Activated B cell treated with CpG ODN at 0.5 μM for 24 hours (primary cell): Measurements from ENCODE around the gene SLC35E1. TPM values are rescaled to one million over a fixed set of nuclear protein-coding genes. Genes with fewer than 3 reads are reported as not detected.

Experiments
- ATAC-seq: fragments of 200-7000 bp; cut with Tn5 transposase; one replicate; pipeline ENCODE4 v1.10.0; 2021; ENCODE audit warnings: low read depth, mild to moderate bottlenecking, moderate library complexity
- CTCF ChIA-PET: fragments of 350-600 bp; sonication (Branson Sonifier 250); formaldehyde crosslinking; loops from one replicate; lab custom pipeline; 2021; ENCODE audit warnings: antibody characterized with exemption; lab: Charles Lee
- POLR2A ChIA-PET: fragments of 350-600 bp; sonication (Branson Sonifier 250); formaldehyde crosslinking; loops from one replicate; lab custom pipeline; 2021; ENCODE audit warnings: antibody characterized with exemption; lab: Charles Lee
- DNase-seq: peaks from one replicate; pipeline ENCODE4 v3.0.0; 2022
- H3K27ac Mint-ChIP-seq: one replicate; pipeline ENCODE4 v1.8.0; 2020; ENCODE audit warnings: mixed read lengths
- H3K27me3 Mint-ChIP-seq: one replicate; pipeline ENCODE4 v1.8.0; 2021; ENCODE audit warnings: mixed read lengths
- H3K36me3 Mint-ChIP-seq: one replicate; pipeline ENCODE4 v1.8.0; 2021; ENCODE audit warnings: low read depth, mixed read lengths
- H3K4me1 Mint-ChIP-seq: one replicate; pipeline ENCODE4 v1.8.0; 2021; ENCODE audit warnings: mixed read lengths
- H3K4me3 Mint-ChIP-seq: one replicate; pipeline ENCODE4 v1.8.0; 2020; ENCODE audit warnings: mild to moderate bottlenecking, mixed read lengths
- H3K9me3 Mint-ChIP-seq: one replicate; pipeline ENCODE4 v1.8.0; 2020; ENCODE audit warnings: mixed read lengths
- intact Hi-C: fragments of 100-400 bp; cut with micrococcal nuclease; formaldehyde crosslinking; loops from one replicate; pipeline ENCODE4 v1.15.1; 2024
- total RNA-seq: library from RNA; stranded (reverse); gene quantifications from 2 replicates; pipeline ENCODE4 v1.2.3, GENCODE V29; 2022
- TF ChIP-seq, protein P1 (sequence below): fragments of 200-600 bp; IDR thresholded peaks from one replicate; pipeline ENCODE4 v1.8.0; 2022; ENCODE audit warnings: antibody characterized with exemption, mild to moderate bottlenecking

Gene SLC35E1
- total RNA-seq, 1 donor from 2014 or later = 51.7 TPM

DNA sequence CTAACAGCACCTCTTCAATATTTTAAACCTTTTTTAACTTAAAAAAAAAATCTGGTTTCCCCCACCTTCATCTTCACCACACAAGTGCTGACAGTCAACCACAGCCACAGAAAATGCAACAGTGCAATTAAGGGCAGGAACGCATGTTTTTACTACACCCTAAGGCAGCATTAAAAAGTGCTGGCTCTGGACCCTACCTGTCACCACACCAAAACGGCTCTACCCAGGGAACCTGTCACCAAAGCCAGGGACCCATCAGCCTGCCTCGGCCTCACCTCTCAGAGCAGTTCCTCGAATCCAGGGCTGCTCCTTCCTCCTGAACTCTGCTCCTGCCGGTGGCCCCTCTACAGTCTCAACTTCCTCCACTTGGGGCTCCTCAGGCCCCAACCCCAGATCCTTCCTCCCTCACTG lies 22.5 kb upstream of the SLC35E1 start:
- H3K9me3 Mint-ChIP-seq = no peaks in the 10 kb centered on the region
- H3K27ac Mint-ChIP-seq = peak overlapping the region; percentile 89
- H3K4me1 Mint-ChIP-seq = peaks cover 83% of the 10 kb centered on the region
- no peaks in the 10 kb centered on the region for H3K27me3 Mint-ChIP-seq
- ATAC-seq = peak; percentile 45
- TF ChIP-seq, protein P1, sequence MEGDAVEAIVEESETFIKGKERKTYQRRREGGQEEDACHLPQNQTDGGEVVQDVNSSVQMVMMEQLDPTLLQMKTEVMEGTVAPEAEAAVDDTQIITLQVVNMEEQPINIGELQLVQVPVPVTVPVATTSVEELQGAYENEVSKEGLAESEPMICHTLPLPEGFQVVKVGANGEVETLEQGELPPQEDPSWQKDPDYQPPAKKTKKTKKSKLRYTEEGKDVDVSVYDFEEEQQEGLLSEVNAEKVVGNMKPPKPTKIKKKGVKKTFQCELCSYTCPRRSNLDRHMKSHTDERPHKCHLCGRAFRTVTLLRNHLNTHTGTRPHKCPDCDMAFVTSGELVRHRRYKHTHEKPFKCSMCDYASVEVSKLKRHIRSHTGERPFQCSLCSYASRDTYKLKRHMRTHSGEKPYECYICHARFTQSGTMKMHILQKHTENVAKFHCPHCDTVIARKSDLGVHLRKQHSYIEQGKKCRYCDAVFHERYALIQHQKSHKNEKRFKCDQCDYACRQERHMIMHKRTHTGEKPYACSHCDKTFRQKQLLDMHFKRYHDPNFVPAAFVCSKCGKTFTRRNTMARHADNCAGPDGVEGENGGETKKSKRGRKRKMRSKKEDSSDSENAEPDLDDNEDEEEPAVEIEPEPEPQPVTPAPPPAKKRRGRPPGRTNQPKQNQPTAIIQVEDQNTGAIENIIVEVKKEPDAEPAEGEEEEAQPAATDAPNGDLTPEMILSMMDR = no peak
- DNase-seq = no peak
- H3K4me3 Mint-ChIP-seq = peak overlapping the region; percentile 73
- intact Hi-C loops = loop anchor here (1.0 kb wide), 1 partner anchor 8 kb away; no protein-coding TSS in a partner anchor
- ChIA-PET CTCF (no interaction called here), POLR2A (interaction anchor here (1.3 to 5.4 kb wide), 4 partner anchors 7 to 66 kb away, joined by 3 to 59 read pairs (median 8); partner anchors contain the start of gene TMEM38A)
- H3K36me3 Mint-ChIP-seq = peaks cover 7% of the 10 kb centered on the region

GRCh38 chr19:16594131-16594586 lies 21.9 kb upstream of the SLC35E1 start:
- Mint-ChIP-seq H3K4me3 (peak overlapping the region; percentile 73), H3K9me3 (no peaks in the 10 kb centered on the region), H3K4me1 (peaks cover 83% of the 10 kb centered on the region), H3K27me3 (no peaks in the 10 kb centered on the region), H3K36me3 (peaks cover 7% of the 10 kb centered on the region), H3K27ac (peak overlapping the region; percentile 89)
- ChIA-PET CTCF (interaction anchor here (1.1 kb wide), 1 partner anchor 34 kb away, joined by 3 read pairs; the partner anchor contains the start of gene MED26), POLR2A (interaction anchor here (0.6 to 5.4 kb wide), 10 partner anchors 7 to 517 kb away, joined by 3 to 59 read pairs (median 4); partner anchors contain the start of genes MED26 and TMEM38A)
- peak; percentile 78 for ATAC-seq
- intact Hi-C loops = loop anchor here (1.0 kb wide), 1 partner anchor 8 kb away; no protein-coding TSS in a partner anchor
- peak; percentile 54 for DNase-seq
- TF ChIP-seq, protein P1 = no peak

GRCh38 chr19:16593181-16593580 lies 21.0 kb upstream of the SLC35E1 start:
- Mint-ChIP-seq H3K27ac (peak overlapping the region; percentile 89), H3K9me3 (no peaks in the 10 kb centered on the region), H3K4me3 (peak overlapping the region; percentile 73), H3K36me3 (peaks cover 3% of the 10 kb centered on the region), H3K27me3 (no peaks in the 10 kb centered on the region), H3K4me1 (peaks cover 85% of the 10 kb centered on the region)
- TF ChIP-seq, protein P1 = no peak
- DNase-seq (no peak), ATAC-seq (no peak)
- POLR2A ChIA-PET = interaction anchor here (0.9 to 5.4 kb wide), 4 partner anchors 9 to 516 kb away, joined by 4 to 59 read pairs (median 5); partner anchors contain the start of gene MED26
- intact Hi-C loops = no loop called here
- CTCF ChIA-PET = interaction anchor here (1.1 kb wide), 1 partner anchor 35 kb away, joined by 3 read pairs; the partner anchor contains the start of gene MED26

DNA sequence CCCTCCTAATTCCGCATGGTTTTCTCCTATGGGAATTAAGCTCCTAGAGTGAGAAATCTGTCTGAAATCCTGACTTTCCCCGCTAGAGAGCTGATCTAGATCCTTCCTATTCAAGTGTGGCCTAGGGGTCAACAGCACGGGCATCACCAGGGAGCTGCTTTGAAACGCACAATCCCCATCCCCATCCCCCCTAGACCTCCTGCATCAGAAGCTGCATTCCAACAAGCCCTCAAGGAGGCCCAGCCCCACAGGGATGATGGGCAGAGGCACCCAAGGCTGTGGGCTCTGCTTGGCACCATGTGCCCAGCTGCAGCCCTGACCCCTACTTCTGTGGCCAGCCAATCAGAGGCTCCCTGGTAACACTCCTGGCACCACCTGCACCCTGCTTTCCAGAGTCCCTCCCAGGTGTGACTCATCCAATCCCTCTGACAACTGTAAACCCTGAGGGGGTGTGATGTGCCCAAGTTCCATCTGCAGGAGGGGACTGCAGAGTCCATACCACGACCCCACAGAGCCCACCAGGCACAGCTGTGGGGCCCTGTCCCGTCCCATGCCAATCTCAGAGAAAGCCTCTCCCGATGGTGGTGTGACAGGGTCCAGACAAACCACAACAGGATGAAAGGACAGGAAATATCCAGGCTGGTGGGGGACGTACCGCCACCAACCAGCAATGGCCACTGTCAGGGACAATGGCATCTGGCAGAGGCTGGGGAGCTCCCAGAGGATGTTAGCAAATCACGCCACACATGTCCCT lies 19.8 kb upstream of the SLC35E1 start:
- TF ChIP-seq, protein P1 = no peak
- intact Hi-C loops = no loop called here
- Mint-ChIP-seq H3K9me3 (no peaks in the 10 kb centered on the region), H3K4me1 (peaks cover 95% of the 10 kb centered on the region), H3K27me3 (no peaks in the 10 kb centered on the region), H3K27ac (no peak overlapping the region), H3K4me3 (no peak overlapping the region), H3K36me3 (peaks cover 5% of the 10 kb centered on the region)
- CTCF ChIA-PET = no interaction called here
- POLR2A ChIA-PET = interaction anchor here (0.6 to 11.8 kb wide), 3 partner anchors 8 to 1186 kb away, joined by 11 to 190 read pairs (median 59); partner anchors contain the start of gene SLC35E1
- ATAC-seq (no peak), DNase-seq (no peak)
